ENCODE results near the gene SPEN. TPM values are rescaled to one million over a fixed set of nuclear protein-coding genes. Genes with fewer than 3 reads are reported as not detected.

The SPEN gene
- total and polyA plus RNA-seq, 9 of the 15 experiments (the other 6 are each of a cell fraction or from before 2014, with no cell fraction given), result 5.7 to 87.5 (median 27.2) TPM

- Histone ChIP-seq H3K9me3 (replicated peaks; ENCODE audit: control insufficient read depth, insufficient read depth, low read depth, low read length) (no peaks in the 10 kb centered on the region), H3K9me1 (ENCODE audit: control insufficient read depth, insufficient read depth, low read length) (no peaks in the 10 kb centered on the region), H3K36me3 (ENCODE audit: control insufficient read depth, insufficient read depth, low read length) (peaks cover 99% of the 10 kb centered on the region), H3K4me1 (replicated peaks in 1 of 2; ENCODE audit: control insufficient read depth in 2 of 2, insufficient read depth in 2 of 2, low read length in 2 of 2) (peaks cover 0 to 31% of the 10 kb centered on the region in 2 experiments; a peak in 1 of 5 replicates), H3K4me3 (no peak overlapping the region), H4K20me1 (replicated peaks; ENCODE audit: control insufficient read depth, insufficient read depth, low read length) (no peaks in the 10 kb centered on the region), H3K9ac (ENCODE audit: insufficient read depth in 1 of 2, low read depth in 2 of 2, low read length in 2 of 2) (0 out of 4 replicates have a peak overlapping the region, but pooled peaks of 1 of the 2 experiments have one; percentile 21), H3K79me2 (ENCODE audit: control insufficient read depth, insufficient read depth, low read length) (no peaks in the 10 kb centered on the region), H2AFZ (ENCODE audit: low read depth, low read length) (no peak overlapping the region), H3K27ac (ENCODE audit: extremely low read depth, low read depth, low read length) (no peak overlapping the region), H3K27me3 (ENCODE audit: control insufficient read depth in 2 of 2, insufficient read depth in 2 of 2, low read length in 2 of 2) (no peaks in the 10 kb centered on the region), H3K4me2 (ENCODE audit: insufficient read depth, low read length) (no peak overlapping the region)
- CTCF ChIA-PET (ENCODE audit: low intra/inter-chr PET ratio), result no interaction called here
- peak; percentile 56 for TF ChIP-seq POLR2G (IDR thresholded peaks at IDR 0.05; ENCODE audit: low read depth, low read length)
- no peak for TF ChIP-seq FOXM1 (IDR thresholded peaks at IDR 0.05; ENCODE audit: low read depth)
- 0 out of 2 replicates have a peak, but pooled peaks have one; percentile 65 for TF ChIP-seq FOXM1 (CRISPR knock-in tag; IDR thresholded peaks at IDR 0.05; ENCODE audit: low read depth)
- no peak for TF ChIP-seq HLTF (IDR thresholded peaks at IDR 0.05)
- 0 out of 2 replicates have a peak, but pooled peaks have one; percentile 1 for TF ChIP-seq POLR2A (conservative IDR thresholded peaks at IDR 0.05)
- no peak for TF ChIP-seq CC2D1A (IDR thresholded peaks at IDR 0.05)
- peak; percentile 30 for TF ChIP-seq RBM22 (IDR thresholded peaks at IDR 0.05; ENCODE audit: low read depth, low read length, poor library complexity, severe bottlenecking)
- TF ChIP-seq, protein P1, sequence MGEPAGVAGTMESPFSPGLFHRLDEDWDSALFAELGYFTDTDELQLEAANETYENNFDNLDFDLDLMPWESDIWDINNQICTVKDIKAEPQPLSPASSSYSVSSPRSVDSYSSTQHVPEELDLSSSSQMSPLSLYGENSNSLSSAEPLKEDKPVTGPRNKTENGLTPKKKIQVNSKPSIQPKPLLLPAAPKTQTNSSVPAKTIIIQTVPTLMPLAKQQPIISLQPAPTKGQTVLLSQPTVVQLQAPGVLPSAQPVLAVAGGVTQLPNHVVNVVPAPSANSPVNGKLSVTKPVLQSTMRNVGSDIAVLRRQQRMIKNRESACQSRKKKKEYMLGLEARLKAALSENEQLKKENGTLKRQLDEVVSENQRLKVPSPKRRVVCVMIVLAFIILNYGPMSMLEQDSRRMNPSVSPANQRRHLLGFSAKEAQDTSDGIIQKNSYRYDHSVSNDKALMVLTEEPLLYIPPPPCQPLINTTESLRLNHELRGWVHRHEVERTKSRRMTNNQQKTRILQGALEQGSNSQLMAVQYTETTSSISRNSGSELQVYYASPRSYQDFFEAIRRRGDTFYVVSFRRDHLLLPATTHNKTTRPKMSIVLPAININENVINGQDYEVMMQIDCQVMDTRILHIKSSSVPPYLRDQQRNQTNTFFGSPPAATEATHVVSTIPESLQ (CRISPR knock-in tag; IDR thresholded peaks at IDR 0.05), result no peak
- no peak for TF ChIP-seq SP2 (IDR thresholded peaks at IDR 0.05; ENCODE audit: extremely low read depth, low read depth, low read length, poor library complexity, severe bottlenecking)
- TF ChIP-seq SIN3A (IDR thresholded peaks at IDR 0.05; ENCODE audit: borderline replicate concordance in 2 of 2, control insufficient read depth in 1 of 2, low read depth in 2 of 2, low read length in 2 of 2), result no peak
- BruUV-seq (replicated peaks), result TSS peak; percentile 19
- POLR2A ChIA-PET, result interaction anchor here (3.1 to 3.2 kb wide), 2 partner anchors 11 to 14 kb away, joined by 15 to 20 read pairs; no protein-coding TSS in a partner anchor
- 89% methylated on average over 8 of the region's 8 CpGs for WGBS (ENCODE audit: insufficient coverage, low coverage, missing lambda C conversion rate)
- intact Hi-C loops (cut with micrococcal nuclease) (no loop called here), in situ Hi-C loops (cut with MboI) (no loop called here)
- DNase-seq (ENCODE audit: extremely low read depth in 1 of 4, low spot score in 3 of 4) (no peak), FAIRE-seq (no peak), ATAC-seq (no peak)
Observed at GRCh38 chr1:15938628-15939161, 91.2 kb downstream of the SPEN start.

All from K562 (cell line).